Caco-2 (cell line): ENCODE data around the gene GDPD2. TPM values are rescaled to one million over a fixed set of nuclear protein-coding genes. Genes with fewer than 3 reads are reported as not detected.
A peak's percentile ranks its signal among the peaks of the same experiment; 100 is the strongest.
"Not testable (repeated sequence)": the region's sequence is repeated elsewhere in the genome, so short reads cannot be mapped to it uniquely, and the experiment has no call there.

Experiments
- Bru-seq: library from RNA; stranded (reverse); fragments of 400-500 nt; gene quantifications from one replicate; lab custom pipeline; 2021; lab: Mats Ljungman, UMichigan
- BruChase-seq, 2 experiments: library from RNA; stranded (reverse); fragments of 400-500 nt; gene quantifications; one replicate each; lab custom pipeline; 2021; lab: Mats Ljungman, UMichigan
- BruUV-seq: library from RNA; stranded (reverse); fragments of 400-500 nt; replicated peaks from 2 replicates; lab custom pipeline; 2021; lab: Mats Ljungman, UMichigan
- CTCF ChIA-PET: fragments of 300-600 bp; sonication (Branson Sonifier 250); formaldehyde crosslinking; loops from one replicate; lab custom pipeline; 2022; ENCODE audit warnings: antibody characterized with exemption; lab: Charles Lee
- POLR2A ChIA-PET: fragments of 300-600 bp; sonication (Branson Sonifier 250); formaldehyde crosslinking; loops from one replicate; lab custom pipeline; 2022; ENCODE audit warnings: antibody characterized with exemption; lab: Charles Lee
- DNase-seq, 2 experiments: peaks; one replicate each; pipeline versions ENCODE4 v3.0.0 to v3.0.0-alpha.2; 2020 to 2022
- H3K27me3 ChIP-seq: replicated peaks from 2 replicates; pipeline ENCODE4 v1.6.0; 2011; ENCODE audit warnings: low read length; ENCODE audit not compliant: control insufficient read depth, insufficient read depth
- H3K36me3 ChIP-seq: 2 replicates; pipeline ENCODE4 v1.5.1; 2011; ENCODE audit warnings: low read length; ENCODE audit not compliant: control insufficient read depth, insufficient read depth
- H3K4me1 ChIP-seq: fragments of 250-450 bp; sonication (Bioruptor Pico); 2 replicates; pipeline ENCODE4 v1.5.1; 2020; ENCODE audit warnings: mild to moderate bottlenecking
- H3K4me3 ChIP-seq: 2 replicates; pipeline ENCODE4 v1.5.1; 2011; ENCODE audit warnings: low read depth, mild to moderate bottlenecking, control low read depth, low read length
- H3K9me3 ChIP-seq: fragments of 250-450 bp; sonication (Bioruptor Pico); 2 replicates; pipeline ENCODE4 v1.5.1; 2020; ENCODE audit warnings: mild to moderate bottlenecking, moderate library complexity
- H3K27ac Mint-ChIP-seq: one replicate; pipeline ENCODE4 v1.8.0; 2022; ENCODE audit warnings: mixed read lengths; ENCODE audit not compliant: unreplicated experiment
- H3K27me3 Mint-ChIP-seq: one replicate; pipeline ENCODE4 v1.8.0; 2022; ENCODE audit warnings: mixed read lengths; ENCODE audit not compliant: insufficient read depth, unreplicated experiment
- H3K36me3 Mint-ChIP-seq: one replicate; pipeline ENCODE4 v1.8.0; 2022; ENCODE audit warnings: mild to moderate bottlenecking, mixed read lengths; ENCODE audit not compliant: insufficient read depth, unreplicated experiment
- H3K4me1 Mint-ChIP-seq: one replicate; pipeline ENCODE4 v1.8.0; 2022; ENCODE audit warnings: low read depth, mixed read lengths; ENCODE audit not compliant: unreplicated experiment
- H3K4me3 Mint-ChIP-seq: one replicate; pipeline ENCODE4 v1.8.0; 2022; ENCODE audit warnings: mild to moderate bottlenecking, moderate library complexity, mixed read lengths; ENCODE audit not compliant: unreplicated experiment
- H3K9me3 Mint-ChIP-seq: one replicate; pipeline ENCODE4 v1.8.0; 2022; ENCODE audit warnings: mixed read lengths; ENCODE audit not compliant: unreplicated experiment
- CTCF ChIP-seq, 2 experiments: fragments of 200-600 bp in 1 of 2; IDR thresholded peaks; 1 replicate in 1 of 2; 2 replicates in 1 of 2; pipeline versions ENCODE4 v1.5.1 to v1.8.0; 2011 to 2022; ENCODE audit warnings: antibody characterized with exemption in 1 of 2, control low read depth in 1 of 2, inconsistent platforms in 1 of 2, low read depth in 1 of 2, low read length in 1 of 2, mild to moderate bottlenecking in 1 of 2, moderate library complexity in 1 of 2; ENCODE audit not compliant: insufficient read depth in 1 of 2, severe bottlenecking in 1 of 2, unreplicated experiment in 1 of 2
- intact Hi-C: fragments of 100-400 bp; cut with micrococcal nuclease; formaldehyde crosslinking; loops from one replicate; pipeline ENCODE4 v1.10.0; 2022; ENCODE audit not compliant: unreplicated experiment
- long read RNA-seq: library from polyadenylated mRNA; stranded (forward); transcript quantifications from one replicate; pipeline ENCODE4 v2.0.0, GENCODE V29; 2022
- total RNA-seq: library from RNA; stranded (reverse); gene quantifications from 2 replicates; pipeline ENCODE4 v1.2.3, GENCODE V29; 2022

The GDPD2 gene
- total RNA-seq (1.9 and 2.2 TPM in 2 replicates), Bru-seq, nascent RNA (percentile 40 among the genes with signal in this experiment), BruChase-seq, experiment 1, labeled RNA remaining after a 2-hour chase (percentile 27 among the genes with signal in this experiment), BruChase-seq, experiment 2, labeled RNA remaining after a 6-hour chase (percentile 34 among the genes with signal in this experiment)
- long read RNA-seq, partial matches to known transcripts, result 0 of 4 reads
- long read RNA-seq, other reads (novel, unspliced or antisense), result 1 of 4 reads

- peaks cover 22% of the 10 kb centered on the region for H3K4me1 ChIP-seq
- peak within 1 kb of the TSS; percentile 21 for H3K4me3 ChIP-seq
- ChIA-PET POLR2A (no interaction called here), CTCF (interaction anchor here (0.6 to 2.1 kb wide), 8 partner anchors 9 to 427 kb away, joined by 3 to 15 read pairs (median 4); no protein-coding TSS in a partner anchor)
- TF ChIP-seq CTCF (IDR thresholded peaks at IDR 0.05; ENCODE audit: insufficient read depth in 1 of 2, low read depth in 1 of 2, low read length in 1 of 2, severe bottlenecking in 1 of 2, unreplicated experiment in 1 of 2), result peak in 1 of 2 experiments; percentile 46
- DNase-seq, result peak; percentile 34 to 53
- Mint-ChIP-seq H3K27me3 (no peaks in the 10 kb centered on the region), H3K27ac (peak within 1 kb of the TSS; percentile 78), H3K36me3 (peaks cover 28% of the 10 kb centered on the region), H3K9me3 (no peaks in the 10 kb centered on the region), H3K4me3 (peak within 1 kb of the TSS; percentile 58), H3K4me1 (peaks cover 9% of the 10 kb centered on the region)
- H3K36me3 ChIP-seq, result peaks cover 1% of the 10 kb centered on the region; the same call in 1 of the 2 replicates
- no peaks in the 10 kb centered on the region for H3K27me3 ChIP-seq
- intact Hi-C loops, result loop anchor here (1.0 kb wide), 1 partner anchor 11 kb away; no protein-coding TSS in a partner anchor
- H3K9me3 ChIP-seq, result no peaks in the 10 kb centered on the region
- no TSS peak for BruUV-seq
These were observed at the start of gene GDPD2 for GRCh38 chrX:70422851-70423341. Gene GDPD2, plus strand, starts transcription at chrX:70423314. Its CDS starts 1,671 bp downstream, at chrX:70424985.

GRCh38 chrX:70386235-70386634, 36.9 kb upstream of the GDPD2 start:
- no peak overlapping the region for H3K4me3 ChIP-seq
- H3K36me3 ChIP-seq, result no peaks in the 10 kb centered on the region
- no peaks in the 10 kb centered on the region for H3K4me1 ChIP-seq
- ChIA-PET POLR2A (interaction anchor here (0.6 kb wide), 1 partner anchor 253 kb away, joined by 5 read pairs; the partner anchor contains the start of gene IGBP1), CTCF (no interaction called here)
- no peaks in the 10 kb centered on the region for H3K4me1 Mint-ChIP-seq
- no peak for TF ChIP-seq CTCF (IDR thresholded peaks at IDR 0.05; ENCODE audit: insufficient read depth in 1 of 2, low read depth in 1 of 2, low read length in 1 of 2, severe bottlenecking in 1 of 2, unreplicated experiment in 1 of 2)
- no peaks in the 10 kb centered on the region for H3K9me3 Mint-ChIP-seq
- no peaks in the 10 kb centered on the region for H3K9me3 ChIP-seq
- no peaks in the 10 kb centered on the region for H3K27me3 Mint-ChIP-seq
- H3K4me3 Mint-ChIP-seq, result no peak overlapping the region
- H3K27ac Mint-ChIP-seq, result no peak overlapping the region
- BruUV-seq, result no TSS peak
- peaks cover 22% of the 10 kb centered on the region for H3K36me3 Mint-ChIP-seq
- DNase-seq, result no peak
- intact Hi-C loops, result no loop called here
- no peaks in the 10 kb centered on the region for H3K27me3 ChIP-seq

GRCh38 chrX:70398899-70399298, 24.2 kb upstream of the GDPD2 start:
- POLR2A ChIA-PET, result no interaction called here
- DNase-seq, result no peak
- H3K27ac Mint-ChIP-seq, result no peak overlapping the region

GRCh38 chrX:70400181-70400580, 22.9 kb upstream of the GDPD2 start:
- intact Hi-C loops, H3K4me3 ChIP-seq, H3K27ac Mint-ChIP-seq, CTCF ChIA-PET, H3K4me3 Mint-ChIP-seq, H3K9me3 Mint-ChIP-seq, H3K4me1 ChIP-seq, POLR2A ChIA-PET, H3K9me3 ChIP-seq, H3K4me1 Mint-ChIP-seq, BruUV-seq, DNase-seq, H3K36me3 Mint-ChIP-seq, H3K27me3 ChIP-seq, H3K36me3 ChIP-seq, H3K27me3 Mint-ChIP-seq: not testable (repeated sequence)

More at GRCh38 chrX:70398899-70399298, 24.2 kb upstream of the GDPD2 start:
- Histone ChIP-seq H3K27me3 (no peaks in the 10 kb centered on the region), H3K9me3 (no peaks in the 10 kb centered on the region), H3K4me1 (no peaks in the 10 kb centered on the region), H3K36me3 (no peaks in the 10 kb centered on the region), H3K4me3 (no peak overlapping the region)
- CTCF ChIA-PET, result no interaction called here
- TF ChIP-seq CTCF (IDR thresholded peaks at IDR 0.05; ENCODE audit: insufficient read depth in 1 of 2, low read depth in 1 of 2, low read length in 1 of 2, severe bottlenecking in 1 of 2, unreplicated experiment in 1 of 2), result no peak
- H3K4me1 Mint-ChIP-seq, result no peaks in the 10 kb centered on the region
- no TSS peak for BruUV-seq
- H3K4me3 Mint-ChIP-seq, result no peak overlapping the region
- H3K9me3 Mint-ChIP-seq, result no peaks in the 10 kb centered on the region
- peaks cover 2% of the 10 kb centered on the region for H3K36me3 Mint-ChIP-seq
- intact Hi-C loops, result no loop called here
- H3K27me3 Mint-ChIP-seq, result no peaks in the 10 kb centered on the region
